HEK293 (cell line): ENCODE results near the gene EPHA2.

ENCODE experiments used
- CTCF ChIA-PET: fragments of 350-600 bp; formaldehyde crosslinking; extraction: SDS; loops from one replicate; lab custom pipeline; 2021; ENCODE audit warnings: antibody characterized with exemption; lab: Yijun Ruan, JAX
- POLR2A ChIA-PET: fragments of 300-600 bp; formaldehyde crosslinking; extraction: SDS; loops from one replicate; lab custom pipeline; 2020; ENCODE audit warnings: antibody characterized with exemption, inconsistent platforms; lab: Yijun Ruan, JAX
- H3K27ac ChIP-seq: fragments of 200-500 bp; sonication (Bioruptor generic); 2 replicates; pipeline ENCODE4 v1.5.1; 2014; ENCODE audit warnings: low read depth, low read length, control low read depth, inconsistent platforms; ENCODE audit errors: extremely low read depth
- H3K36me3 ChIP-seq, 2 experiments: fragments of 200-500 bp in 1 of 2; sonication (Bioruptor generic) in 1 of 2; 1 replicate in 1 of 2; 2 replicates in 1 of 2; pipeline ENCODE4 v1.5.1; 2014 to 2017; ENCODE audit warnings: inconsistent platforms in 2 of 2, low read length in 2 of 2; ENCODE audit not compliant: control insufficient read depth in 2 of 2, insufficient read depth in 1 of 2
- H3K4me1 ChIP-seq: fragments of 200-500 bp; sonication (Bioruptor generic); 2 replicates; pipeline ENCODE4 v1.5.1; 2014; ENCODE audit warnings: mild to moderate bottlenecking, low read length, inconsistent platforms; ENCODE audit not compliant: control insufficient read depth, insufficient read depth
- H3K4me3 ChIP-seq: 2 replicates; pipeline ENCODE4 v1.5.1; 2011; ENCODE audit warnings: low read depth, mild to moderate bottlenecking, control low read depth, low read length, moderate library complexity
- H3K9me3 ChIP-seq: fragments of 200-500 bp; sonication (Bioruptor generic); 2 replicates; pipeline ENCODE4 v1.5.1; 2014; ENCODE audit warnings: low read depth, low read length, inconsistent platforms; ENCODE audit not compliant: control insufficient read depth, insufficient read depth
- ATF2 ChIP-seq: fragments of 450-650 bp; formaldehyde crosslinking; IDR thresholded peaks from 2 replicates; pipeline ENCODE4 v1.5.1; 2016; ENCODE audit warnings: missing biosample characterization, missing genetic modification characterization, low read depth
- CTCF ChIP-seq: fragments of 450-650 bp; formaldehyde crosslinking; IDR thresholded peaks from 2 replicates; pipeline ENCODE4 v1.5.1; 2016; ENCODE audit warnings: missing biosample characterization, missing genetic modification characterization
- EGR2 ChIP-seq: fragments of 450-650 bp; formaldehyde crosslinking; IDR thresholded peaks from 2 replicates; pipeline ENCODE4 v1.5.1; 2016; ENCODE audit warnings: low read depth, missing biosample characterization, missing genetic modification characterization
- PRDM10 ChIP-seq: fragments of 450-650 bp; formaldehyde crosslinking; IDR thresholded peaks from 2 replicates; pipeline ENCODE4 v1.5.1; 2016; ENCODE audit warnings: missing biosample characterization, missing genetic modification characterization
- ZFHX2 ChIP-seq: fragments of 450-650 bp; formaldehyde crosslinking; conservative IDR thresholded peaks from 2 replicates; pipeline ENCODE4 v1.5.1; 2016; ENCODE audit warnings: missing biosample characterization, missing genetic modification characterization
- ZFP37 ChIP-seq: fragments of 450-650 bp; formaldehyde crosslinking; IDR thresholded peaks from 2 replicates; pipeline ENCODE4 v1.5.1; 2016; ENCODE audit warnings: missing biosample characterization, missing genetic modification characterization
- ZNF2 ChIP-seq: fragments of 450-650 bp; formaldehyde crosslinking; IDR thresholded peaks from 2 replicates; pipeline ENCODE4 v1.5.1; 2016; ENCODE audit warnings: missing biosample characterization, missing genetic modification characterization
- ZNF211 ChIP-seq: fragments of 450-650 bp; formaldehyde crosslinking; IDR thresholded peaks from 2 replicates; pipeline ENCODE4 v1.5.1; 2016; ENCODE audit warnings: low read depth, missing biosample characterization, missing genetic modification characterization
- ZNF266 ChIP-seq: fragments of 450-650 bp; formaldehyde crosslinking; IDR thresholded peaks from 2 replicates; pipeline ENCODE4 v1.5.1; 2016; ENCODE audit warnings: missing biosample characterization, missing genetic modification characterization, low read depth
- ZNF580 ChIP-seq: fragments of 450-650 bp; formaldehyde crosslinking; IDR thresholded peaks from 2 replicates; pipeline ENCODE4 v1.5.1; 2016; ENCODE audit warnings: missing biosample characterization, missing genetic modification characterization
- ZNF600 ChIP-seq: fragments of 450-650 bp; formaldehyde crosslinking; IDR thresholded peaks from 2 replicates; pipeline ENCODE4 v1.5.1; 2016; ENCODE audit warnings: missing biosample characterization, missing genetic modification characterization
- ZNF664 ChIP-seq: fragments of 450-650 bp; formaldehyde crosslinking; IDR thresholded peaks from 2 replicates; pipeline ENCODE4 v1.5.1; 2016; ENCODE audit warnings: missing biosample characterization, missing genetic modification characterization
- ZSCAN16 ChIP-seq: fragments of 450-650 bp; formaldehyde crosslinking; IDR thresholded peaks from 2 replicates; pipeline ENCODE4 v1.5.1; 2016; ENCODE audit warnings: missing biosample characterization, missing genetic modification characterization

EPHA2 gene

DNA sequence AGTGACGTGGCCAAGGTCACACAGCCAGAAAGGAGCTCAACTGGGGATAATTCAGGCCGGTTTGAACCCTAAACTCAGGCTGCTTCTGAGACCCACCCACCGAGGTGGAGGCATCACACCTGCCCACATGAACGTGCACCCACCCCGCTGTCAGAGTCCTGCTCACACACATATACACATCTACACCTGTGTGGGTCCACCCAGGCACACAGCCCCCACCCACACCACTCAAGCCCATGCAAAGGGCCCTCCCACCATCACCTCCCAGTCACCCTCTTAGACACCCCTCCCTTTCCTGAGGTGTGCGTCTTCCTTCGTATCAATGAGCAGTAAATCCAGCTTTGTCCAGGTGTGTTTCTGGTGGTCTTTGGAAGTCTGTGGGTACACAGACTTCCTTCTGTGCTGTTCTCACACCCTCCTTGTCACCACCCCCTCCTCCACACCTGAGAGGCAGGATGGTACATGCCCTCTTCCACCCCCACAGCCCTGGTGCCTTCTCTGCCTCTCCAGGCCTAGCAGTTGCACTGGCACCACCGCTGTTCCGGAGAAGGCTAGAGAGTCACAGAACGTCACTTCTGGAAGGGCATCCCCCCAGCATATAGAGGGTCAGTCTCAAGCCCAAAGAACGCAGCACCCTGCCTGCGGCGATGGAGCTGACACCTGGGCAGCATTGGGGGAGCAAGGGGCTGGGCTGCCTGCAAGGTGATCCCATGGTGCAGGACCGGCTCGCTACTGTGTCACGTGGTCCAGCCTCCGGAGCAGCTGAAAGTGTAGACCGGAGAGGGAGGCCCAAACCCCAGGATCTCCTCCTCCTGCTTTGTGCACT, 63.6 kb downstream of the EPHA2 start:
- CTCF ChIA-PET: interaction anchor here (1.4 to 1.7 kb wide), 2 partner anchors 10 to 13 kb away, joined by 5 read pairs; no protein-coding TSS in a partner anchor

More for the DNA sequence above, 63.6 kb downstream of the EPHA2 start:
- Histone ChIP-seq H3K9me3 (no peaks in the 10 kb centered on the region), H3K4me3 (no peak overlapping the region), H3K36me3 (no peaks in the 10 kb centered on the region), H3K27ac (no peak overlapping the region), H3K4me1 (no peaks in the 10 kb centered on the region)
- TF ChIP-seq ZFHX2: peak; percentile 80
- no peak for TF ChIP-seq ZNF211
- TF ChIP-seq ZNF580 (tag by site-specific recombination): no peak
- TF ChIP-seq CTCF (tag by site-specific recombination): no peak
- peak; percentile 87 for TF ChIP-seq EGR2
- TF ChIP-seq ZNF600 (tag by site-specific recombination): peak; percentile 26; the same call in 1 of the 2 replicates
- no peak for TF ChIP-seq ZSCAN16 (tag by site-specific recombination)
- no peak for TF ChIP-seq ZNF266
- TF ChIP-seq ZNF664 (tag by site-specific recombination): no peak
- no peak for TF ChIP-seq ATF2 (tag by site-specific recombination)
- no peak for TF ChIP-seq ZNF2
- TF ChIP-seq ZFP37: no peak
- peak; percentile 58; the same call in 1 of the 2 replicates for TF ChIP-seq PRDM10 (tag by site-specific recombination)
- POLR2A ChIA-PET: no interaction called here
